MM.1S (cell line): ENCODE results near the gene WRNIP1.

Source experiments
- EZH2 ChIP-seq: fragments of 300-600 bp; sonication (generic); optimal IDR thresholded peaks from 2 replicates; pipeline ENCODE3; 2017; ENCODE audit warnings: low read depth, mild to moderate bottlenecking, antibody characterized with exemption, low read length, mixed read lengths
- EZH2phosphoT487 ChIP-seq: fragments of 300-600 bp; sonication (generic); IDR thresholded peaks from 2 replicates; pipeline ENCODE4 v1.6.1; 2018; ENCODE audit warnings: antibody characterized with exemption, low read length
- TF ChIP-seq, protein P1 (sequence below): fragments of 300-600 bp; sonication (generic); IDR thresholded peaks from 2 replicates; pipeline ENCODE4 v1.5.1; 2016; ENCODE audit warnings: antibody characterized with exemption, low read length, mixed read lengths

DNA sequence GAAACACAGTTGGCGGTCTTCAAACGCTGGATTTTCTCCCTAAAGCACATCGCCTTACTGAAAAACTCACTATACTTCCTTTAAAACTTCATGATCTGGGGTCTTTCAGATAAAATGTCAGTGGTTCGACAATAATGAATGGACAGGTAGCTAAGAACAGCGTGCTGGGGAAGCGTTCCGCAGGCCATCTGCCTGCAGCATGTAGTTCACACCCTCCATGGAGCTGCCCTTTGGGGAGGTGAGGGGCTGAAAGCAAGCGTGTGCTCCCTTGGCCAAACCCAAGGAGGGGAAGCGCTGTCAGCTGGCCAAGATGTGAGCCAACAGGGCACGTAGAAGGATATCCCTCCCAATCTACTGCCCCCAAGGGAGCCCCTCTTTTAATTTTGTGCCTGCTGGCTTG, 35.3 kb upstream of the WRNIP1 start:
- TF ChIP-seq EZH2phosphoT487: no peak
- TF ChIP-seq, protein P1, sequence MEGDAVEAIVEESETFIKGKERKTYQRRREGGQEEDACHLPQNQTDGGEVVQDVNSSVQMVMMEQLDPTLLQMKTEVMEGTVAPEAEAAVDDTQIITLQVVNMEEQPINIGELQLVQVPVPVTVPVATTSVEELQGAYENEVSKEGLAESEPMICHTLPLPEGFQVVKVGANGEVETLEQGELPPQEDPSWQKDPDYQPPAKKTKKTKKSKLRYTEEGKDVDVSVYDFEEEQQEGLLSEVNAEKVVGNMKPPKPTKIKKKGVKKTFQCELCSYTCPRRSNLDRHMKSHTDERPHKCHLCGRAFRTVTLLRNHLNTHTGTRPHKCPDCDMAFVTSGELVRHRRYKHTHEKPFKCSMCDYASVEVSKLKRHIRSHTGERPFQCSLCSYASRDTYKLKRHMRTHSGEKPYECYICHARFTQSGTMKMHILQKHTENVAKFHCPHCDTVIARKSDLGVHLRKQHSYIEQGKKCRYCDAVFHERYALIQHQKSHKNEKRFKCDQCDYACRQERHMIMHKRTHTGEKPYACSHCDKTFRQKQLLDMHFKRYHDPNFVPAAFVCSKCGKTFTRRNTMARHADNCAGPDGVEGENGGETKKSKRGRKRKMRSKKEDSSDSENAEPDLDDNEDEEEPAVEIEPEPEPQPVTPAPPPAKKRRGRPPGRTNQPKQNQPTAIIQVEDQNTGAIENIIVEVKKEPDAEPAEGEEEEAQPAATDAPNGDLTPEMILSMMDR: no peak
- TF ChIP-seq EZH2: no peak
